SH-SY5Y (cell line): ENCODE measurements around the gene HDAC10.

Experiments used
- GATA2 ChIP-seq: IDR thresholded peaks from 2 replicates; pipeline ENCODE4 v1.6.1; 2011; ENCODE audit warnings: mild to moderate bottlenecking, low read depth, low read length
- GATA3 ChIP-seq: IDR thresholded peaks from 2 replicates; pipeline ENCODE4 v1.6.1; 2011; ENCODE audit warnings: low read depth, mild to moderate bottlenecking, low read length, moderate library complexity

Gene HDAC10

DNA sequence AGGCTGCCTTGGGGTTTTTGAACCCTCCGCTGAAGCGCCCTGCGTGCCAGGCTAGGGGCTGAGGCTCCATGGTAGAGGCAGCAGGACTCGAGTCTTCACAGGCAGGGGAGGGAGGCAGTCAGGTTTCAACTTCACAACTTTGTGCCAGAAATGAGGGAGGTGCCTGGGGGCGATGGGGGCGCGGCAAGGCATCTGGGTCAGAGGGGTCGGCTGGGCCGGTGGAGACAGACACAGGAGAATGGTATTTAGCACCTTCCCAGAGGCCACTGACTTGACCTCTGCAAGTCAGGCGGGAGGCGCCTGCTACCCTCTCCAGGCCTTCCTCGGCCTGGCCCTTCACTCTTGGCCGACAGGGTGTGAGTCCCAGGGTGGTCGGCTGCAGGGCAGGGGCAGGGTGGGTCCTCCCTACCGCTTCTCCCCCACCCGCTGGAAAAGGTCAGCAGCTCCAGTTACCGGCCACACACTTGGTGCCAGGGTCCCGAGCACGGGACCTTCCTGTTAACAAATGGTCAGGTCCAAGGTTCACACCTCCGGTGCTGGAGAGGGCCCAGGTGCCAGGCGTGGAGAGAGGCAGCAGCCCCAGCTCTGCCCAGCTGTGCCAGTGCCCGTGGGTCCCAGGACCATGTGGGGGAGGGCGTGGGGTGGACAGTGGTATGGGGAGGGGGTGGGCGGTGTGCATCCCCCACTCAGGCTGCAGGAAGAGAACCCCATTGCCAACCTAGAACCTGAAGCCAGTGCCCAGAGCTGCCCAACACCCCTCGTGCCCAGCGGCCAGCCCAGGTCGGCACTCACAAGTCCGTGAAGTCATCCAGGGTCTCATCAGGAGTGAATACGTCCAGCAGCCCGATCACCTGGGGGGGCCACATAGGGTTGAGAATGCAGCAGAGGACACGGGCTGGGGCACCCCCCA, 6.6 kb upstream of the HDAC10 start:
- TF ChIP-seq GATA3 (no peak), GATA2 (no peak)

DNA sequence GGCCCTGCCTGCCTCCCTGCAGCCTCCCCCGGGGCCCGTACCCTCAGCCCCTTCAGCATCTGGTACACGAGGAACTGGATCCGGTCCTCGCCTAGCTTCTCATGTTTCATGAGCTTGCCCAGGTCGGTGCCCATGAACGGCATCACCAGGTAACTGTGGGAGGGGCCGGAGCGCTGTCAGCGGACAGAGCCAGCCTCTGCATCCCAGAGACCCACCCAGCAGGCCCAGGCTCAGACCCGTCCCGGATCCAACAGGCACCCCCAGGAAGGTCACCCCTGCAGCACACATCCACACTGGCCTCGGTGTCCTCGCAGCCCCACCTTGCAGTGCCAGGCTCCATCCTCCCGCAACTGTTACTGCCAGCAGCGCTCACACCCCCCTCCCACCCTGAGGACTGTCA, 6.0 kb upstream of the HDAC10 start:
- no peak for TF ChIP-seq GATA2
- no peak for TF ChIP-seq GATA3

DNA sequence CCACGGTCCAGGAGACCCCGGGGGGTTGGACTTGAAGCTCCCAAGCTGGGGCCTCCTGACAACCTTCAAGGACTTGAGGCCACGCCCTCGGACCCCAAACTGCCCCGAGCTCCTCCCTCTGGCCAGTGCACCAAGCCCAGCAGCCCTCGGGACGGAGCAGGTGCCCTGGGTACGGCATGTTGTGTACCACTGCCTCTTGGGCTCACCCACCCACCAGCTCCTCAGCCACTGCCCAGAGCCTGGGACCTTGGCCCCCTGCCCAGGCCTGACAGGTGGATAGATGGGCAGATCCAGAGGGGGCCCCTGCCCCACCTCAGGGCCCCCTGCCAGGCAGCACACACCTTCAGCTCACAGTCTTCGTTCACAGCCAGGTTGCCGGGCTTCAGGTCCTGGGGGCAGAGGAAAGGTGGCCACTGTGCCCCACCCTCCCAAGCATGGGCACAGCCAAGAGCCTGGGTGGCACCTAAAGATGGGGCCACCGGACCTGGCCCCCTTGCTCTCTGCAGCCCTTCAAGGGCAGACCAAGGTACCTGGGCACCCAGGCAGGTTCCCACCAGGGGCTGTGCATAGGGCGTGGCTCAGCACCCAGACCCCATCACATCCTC, 5.3 kb upstream of the HDAC10 start:
- TF ChIP-seq GATA3: no peak
- TF ChIP-seq GATA2: no peak

DNA sequence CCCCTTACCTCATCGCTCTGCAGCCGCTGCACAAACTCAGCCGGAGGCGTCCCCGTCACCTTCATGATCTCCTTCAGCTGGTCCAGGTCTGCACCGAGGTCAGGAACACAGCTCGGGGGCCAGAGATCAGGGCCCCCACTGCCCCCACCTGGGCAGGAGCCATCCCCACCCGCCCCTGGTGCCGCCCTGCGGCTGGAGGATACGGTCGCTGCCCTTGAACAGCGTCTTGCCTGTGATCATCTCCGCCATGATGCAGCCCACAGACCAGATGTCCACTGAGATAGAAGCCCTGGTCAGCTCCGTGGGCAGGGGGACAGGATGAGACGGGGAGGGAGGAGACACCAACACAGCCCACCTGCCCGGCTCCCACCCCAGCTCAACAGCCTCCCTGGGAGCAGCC, 4.5 kb upstream of the HDAC10 start:
- TF ChIP-seq GATA2 (no peak), GATA3 (no peak)

DNA sequence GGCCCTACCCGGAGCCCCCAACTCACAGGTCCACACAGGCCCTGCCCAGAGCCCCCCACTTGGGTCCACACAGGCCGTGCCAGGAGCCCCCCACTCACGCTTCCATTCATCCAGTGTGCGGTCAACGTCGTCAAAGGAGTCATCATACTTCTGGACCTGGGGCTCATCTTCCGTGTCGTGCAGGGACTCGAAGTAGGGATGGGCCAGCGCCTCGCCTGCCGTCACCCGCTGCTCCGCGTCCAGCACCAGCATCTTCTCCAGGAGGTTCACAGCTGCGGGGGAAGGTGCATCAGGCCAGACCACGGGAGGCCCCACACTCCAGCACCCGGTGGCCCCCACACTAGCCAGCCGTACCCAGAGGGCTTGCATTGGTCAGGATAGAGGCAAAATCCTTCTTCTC, 4.0 kb upstream of the HDAC10 start:
- TF ChIP-seq GATA2 (no peak), GATA3 (no peak)

GRCh38 chr22:50253941-50254340, 2.9 kb upstream of the HDAC10 start:
- TF ChIP-seq GATA3 (no peak), GATA2 (no peak)

GRCh38 chr22:50253046-50253915, 2.2 kb upstream of the HDAC10 start:
- no peak for TF ChIP-seq GATA2

- TF ChIP-seq GATA3 (no peak), GATA2 (no peak)
These were observed 1.3 kb upstream of the HDAC10 start for GRCh38 chr22:50252082-50253045.

DNA sequence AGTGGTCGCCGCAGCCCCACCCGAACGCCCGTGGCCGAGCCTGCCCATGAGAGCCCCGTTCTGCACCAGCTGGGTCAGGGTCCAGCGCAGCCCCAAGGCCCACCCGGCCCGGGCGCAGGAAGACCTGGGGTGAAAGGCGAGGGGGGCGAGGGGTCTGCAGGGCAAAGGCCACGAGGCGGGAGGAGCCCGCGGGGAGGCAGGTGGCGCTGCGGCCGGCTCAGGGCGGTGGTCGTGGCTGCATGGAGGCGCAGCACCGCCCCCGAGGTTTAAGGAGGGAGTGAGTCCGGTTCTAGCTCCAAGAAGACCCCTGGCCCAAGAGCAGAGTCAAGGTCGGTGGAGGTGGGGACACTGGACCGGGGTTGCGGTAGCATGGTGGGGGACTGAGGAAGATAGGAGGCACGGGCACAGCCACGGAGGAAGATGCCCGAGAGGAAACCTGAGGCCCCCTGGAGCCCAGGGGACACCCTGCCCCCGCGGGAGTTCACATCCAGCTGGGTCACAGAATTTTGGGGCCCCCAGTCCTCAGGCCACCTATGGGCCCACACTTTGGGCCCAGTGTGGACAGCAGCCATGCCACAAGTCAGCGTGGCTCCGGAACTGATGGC, 514 bp upstream of the HDAC10 start:
- TF ChIP-seq GATA2: no peak
- no peak for TF ChIP-seq GATA3

- TF ChIP-seq GATA2: no peak
- TF ChIP-seq GATA3: no peak
These were observed 863 bp downstream of the HDAC10 start for GRCh38 chr22:50250249-50250554.

DNA sequence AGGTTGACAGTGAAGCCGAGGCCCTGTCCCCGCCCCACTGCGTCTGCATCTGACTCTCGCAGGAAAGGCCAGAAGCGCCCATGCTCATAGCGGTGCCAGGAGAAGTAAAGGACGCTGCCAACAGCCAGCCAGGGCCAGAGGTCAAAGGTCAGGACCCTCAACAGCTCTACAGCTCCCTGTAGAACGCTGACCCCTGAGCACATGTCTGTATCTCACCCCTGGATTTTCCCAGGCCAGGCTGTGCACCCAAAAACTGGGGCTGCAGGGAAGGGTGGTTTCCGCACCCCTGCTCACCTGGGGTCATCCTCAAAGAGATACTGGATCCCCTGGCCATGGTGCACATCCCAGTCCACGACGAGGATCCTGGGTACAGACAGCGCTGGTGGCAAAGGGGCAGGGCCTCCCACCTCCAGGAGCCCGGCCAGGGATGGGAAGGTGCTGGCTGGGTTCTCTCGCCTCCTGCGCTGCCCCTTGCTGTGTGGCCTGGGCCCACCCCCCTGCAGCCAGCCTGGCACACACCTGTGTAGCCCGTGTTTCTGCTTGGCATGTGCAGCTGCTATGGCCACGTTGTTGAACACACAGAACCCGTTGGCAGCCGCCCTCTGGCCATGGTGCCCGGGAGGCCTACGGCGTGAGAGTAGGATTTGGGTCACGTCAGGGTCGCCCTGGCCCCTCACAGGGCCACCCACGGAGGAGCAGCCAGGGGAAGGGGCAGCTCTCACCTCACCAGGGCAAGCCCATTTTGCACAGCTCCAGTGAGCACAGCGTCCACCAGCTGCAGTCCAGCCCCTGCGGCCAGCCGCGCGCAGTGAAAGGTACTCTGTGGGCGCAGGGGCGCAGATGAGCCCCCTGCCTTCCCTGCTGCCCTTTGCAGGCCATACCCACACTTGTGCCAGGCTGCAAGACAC, 1.5 kb downstream of the HDAC10 start:
- TF ChIP-seq GATA3: no peak
- TF ChIP-seq GATA2: no peak
